ENCODE results near the gene ITGA6.

- TF ChIP-seq POLR2A (IDR thresholded peaks at IDR 0.05; ENCODE audit: low read depth, low read length) (no peak), POLR2AphosphoS5 (IDR thresholded peaks at IDR 0.05; ENCODE audit: low read depth, low read length) (no peak), TAF1 (IDR thresholded peaks at IDR 0.05; ENCODE audit: borderline replicate concordance, low read depth, low read length) (no peak)
Measured at GRCh38 chr2:172464400-172465129, 37.2 kb downstream of the ITGA6 start.

Measured in GM12892 (cell line).